GM12872 (cell line): ENCODE results near the gene EXOSC7.

Experiments used
- CTCF ChIP-seq: IDR thresholded peaks from 3 replicates; pipeline ENCODE4 v1.5.1; 2011; ENCODE audit warnings: low read depth, mild to moderate bottlenecking, low read length, moderate library complexity; ENCODE audit not compliant: insufficient read depth

Gene EXOSC7

GRCh38 chr3:44989141-44989540 is 13.1 kb downstream of the EXOSC7 start:
- TF ChIP-seq CTCF: no peak

GRCh38 chr3:44989636-44990373 is 13.8 kb downstream of the EXOSC7 start:
- TF ChIP-seq CTCF: no peak

GRCh38 chr3:44991326-44991725 is 15.3 kb downstream of the EXOSC7 start:
- TF ChIP-seq CTCF: no peak

GRCh38 chr3:44992555-44993470 is 16.8 kb downstream of the EXOSC7 start:
- TF ChIP-seq CTCF: peak; percentile 86

- TF ChIP-seq CTCF: no peak
Measured at GRCh38 chr3:44993471-44994205, 17.6 kb downstream of the EXOSC7 start.

GRCh38 chr3:44995142-44995770 is 19.2 kb downstream of the EXOSC7 start:
- no peak for TF ChIP-seq CTCF
